HG03064 (cell line): ENCODE data around the gene GGA1.

Experiments
- ATAC-seq: cut with Tn5 transposase; IDR thresholded peaks from one replicate; pipeline ENCODE4 v1.9.1; 2021; ENCODE audit warnings: low read depth; ENCODE audit not compliant: unreplicated experiment

Gene GGA1

GRCh38 chr22:37628830-37629229 is 20.2 kb downstream of the GGA1 start:
- ATAC-seq: no peak

- ATAC-seq: no peak
These were observed 21.3 kb downstream of the GGA1 start for GRCh38 chr22:37629928-37630327.

- no peak for ATAC-seq
These were observed 22.3 kb downstream of the GGA1 start for GRCh38 chr22:37630839-37631435.

GRCh38 chr22:37631448-37632173 is 23.0 kb downstream of the GGA1 start:
- no peak for ATAC-seq

GRCh38 chr22:37632174-37633088 is 23.8 kb downstream of the GGA1 start:
- no peak for ATAC-seq

GRCh38 chr22:37633089-37633624 is 24.5 kb downstream of the GGA1 start:
- ATAC-seq: peak; percentile 41

GRCh38 chr22:37633625-37634416 is 25.2 kb downstream of the GGA1 start:
- peak; percentile 40 for ATAC-seq

GRCh38 chr22:37634417-37634924 is 25.8 kb downstream of the GGA1 start:
- ATAC-seq: no peak

- ATAC-seq: no peak
These were observed 26.5 kb downstream of the GGA1 start for GRCh38 chr22:37635157-37635556.

- no peak for ATAC-seq
These were observed 27.7 kb downstream of the GGA1 start for GRCh38 chr22:37636186-37636948.

- no peak for ATAC-seq
These were observed 28.3 kb downstream of the GGA1 start for GRCh38 chr22:37636949-37637273.

- ATAC-seq: no peak
These were observed 29.9 kb downstream of the GGA1 start for GRCh38 chr22:37638391-37639069.

- ATAC-seq: no peak
These were observed 30.6 kb downstream of the GGA1 start, which contains the start of gene SH3BP1 for GRCh38 chr22:37639070-37639760. TSS of gene SH3BP1 (plus strand) at chr22:37639669. CDS start at chr22:37639788, 119 bp downstream.

GRCh38 chr22:37639771-37640590 is 31.3 kb downstream of the GGA1 start:
- no peak for ATAC-seq

- ATAC-seq: no peak
These were observed 32.2 kb downstream of the GGA1 start for GRCh38 chr22:37640591-37641560.

- no peak for ATAC-seq
These were observed 32.9 kb downstream of the GGA1 start for GRCh38 chr22:37641561-37641949.
